NCI-H1417 treated with DMSO at 0.1 percent for 48 hours (cell line): Measurements from ENCODE around the gene PMM2.

ENCODE experiments used
- DNase-seq: peaks from one replicate; lab custom pipeline; 2025; lab: John Stamatoyannopoulos, UW

The PMM2 gene

GRCh38 chr16:8851761-8852403 lies 54.2 kb downstream of the PMM2 start:
- no peak for DNase-seq

DNA sequence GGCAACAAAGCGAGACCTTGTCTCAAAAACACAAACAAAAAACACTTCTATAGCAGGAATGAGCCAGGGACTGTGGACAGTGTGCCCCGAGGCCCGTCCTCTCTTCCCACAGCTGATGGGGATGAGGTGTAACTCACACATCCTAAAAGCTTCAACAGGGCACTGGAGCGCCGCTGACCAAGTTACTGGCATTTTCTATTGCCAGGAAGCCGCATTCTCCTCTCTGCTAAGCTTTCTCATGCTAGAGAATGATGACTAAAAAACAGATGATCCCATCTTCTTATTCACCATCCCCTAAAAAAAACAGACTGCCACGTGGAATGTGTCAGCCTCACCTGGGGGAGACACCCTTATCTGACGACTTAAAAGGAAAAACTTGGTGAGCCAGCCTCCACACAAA lies 54.9 kb downstream of the PMM2 start:
- DNase-seq: no peak

DNA sequence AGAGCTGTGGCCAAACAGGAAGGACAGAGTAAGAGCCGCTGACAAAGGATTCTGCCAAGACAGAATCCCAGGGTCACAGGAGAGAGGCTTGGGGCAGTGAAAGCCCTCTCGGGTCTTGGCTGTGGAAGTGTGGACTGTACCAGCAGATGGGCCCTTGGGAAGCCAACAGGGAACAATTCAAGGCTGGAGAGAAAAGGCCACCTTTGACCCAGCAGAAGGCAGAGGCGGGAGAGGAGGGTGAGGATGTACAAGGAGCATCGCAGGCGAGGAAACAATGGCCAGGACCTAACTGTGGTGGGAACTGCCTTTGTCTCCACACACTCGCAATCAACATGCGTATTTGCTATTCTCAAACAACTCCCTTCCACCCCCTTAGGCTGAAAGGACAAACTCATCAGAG lies 55.5 kb downstream of the PMM2 start:
- DNase-seq: no peak

DNA sequence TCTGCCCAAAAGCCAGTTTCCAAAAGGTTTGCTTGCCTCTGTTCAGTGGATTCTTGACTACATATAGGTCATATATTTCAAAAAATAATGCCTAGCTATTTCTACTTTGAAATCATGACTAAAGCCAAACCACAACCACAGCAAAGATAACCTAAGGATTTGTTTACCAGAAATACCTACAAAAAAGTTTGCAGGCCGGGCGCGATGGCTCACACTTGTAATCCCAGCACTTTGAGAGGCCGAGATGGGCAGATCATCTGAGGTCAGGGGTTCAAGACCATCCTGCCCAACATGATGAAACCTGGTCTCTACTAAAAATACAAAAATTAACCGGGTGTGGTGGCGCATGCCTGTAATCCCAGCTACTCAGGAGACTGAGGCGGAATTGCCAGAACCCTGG lies 56.0 kb downstream of the PMM2 start:
- DNase-seq: no peak

GRCh38 chr16:8854298-8854948 lies 56.8 kb downstream of the PMM2 start:
- DNase-seq: no peak

DNA sequence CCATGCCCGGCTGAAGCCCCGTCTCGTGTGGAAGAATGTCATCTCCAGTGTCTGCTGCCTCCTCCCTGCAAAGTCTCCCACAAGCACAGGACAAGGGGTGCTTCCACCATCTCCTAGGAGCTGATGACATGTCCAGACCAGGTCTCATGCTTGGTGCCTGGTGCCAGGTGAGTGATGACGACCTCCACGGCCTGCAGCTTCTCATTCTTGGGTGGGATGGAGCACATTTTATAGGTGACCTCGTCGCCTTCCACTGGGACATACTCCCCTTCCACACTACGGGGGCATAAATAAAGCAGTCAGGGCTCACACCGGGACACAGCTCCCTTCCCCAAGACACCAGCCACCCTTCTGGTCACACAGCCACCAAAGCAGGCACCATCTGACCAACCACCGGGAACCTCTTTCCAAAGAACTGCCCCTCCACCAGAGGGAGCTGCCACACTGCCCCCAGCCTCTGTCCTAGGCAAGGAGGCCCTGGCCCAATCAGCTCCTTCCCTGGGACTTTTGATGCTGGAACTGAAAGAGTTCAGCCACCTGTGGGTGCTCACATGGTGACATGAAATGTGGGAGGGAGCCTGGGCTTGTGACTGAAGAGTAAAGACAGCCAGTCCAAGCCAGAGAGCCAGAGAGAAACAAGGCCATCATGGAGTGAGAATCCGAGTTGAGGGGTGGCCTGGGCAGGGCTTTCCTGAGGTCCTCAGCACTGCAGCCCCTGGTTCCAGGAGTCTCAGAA lies 57.6 kb downstream of the PMM2 start:
- DNase-seq: no peak

- no peak for DNase-seq
These were observed 58.3 kb downstream of the PMM2 start for GRCh38 chr16:8855972-8856371.

DNA sequence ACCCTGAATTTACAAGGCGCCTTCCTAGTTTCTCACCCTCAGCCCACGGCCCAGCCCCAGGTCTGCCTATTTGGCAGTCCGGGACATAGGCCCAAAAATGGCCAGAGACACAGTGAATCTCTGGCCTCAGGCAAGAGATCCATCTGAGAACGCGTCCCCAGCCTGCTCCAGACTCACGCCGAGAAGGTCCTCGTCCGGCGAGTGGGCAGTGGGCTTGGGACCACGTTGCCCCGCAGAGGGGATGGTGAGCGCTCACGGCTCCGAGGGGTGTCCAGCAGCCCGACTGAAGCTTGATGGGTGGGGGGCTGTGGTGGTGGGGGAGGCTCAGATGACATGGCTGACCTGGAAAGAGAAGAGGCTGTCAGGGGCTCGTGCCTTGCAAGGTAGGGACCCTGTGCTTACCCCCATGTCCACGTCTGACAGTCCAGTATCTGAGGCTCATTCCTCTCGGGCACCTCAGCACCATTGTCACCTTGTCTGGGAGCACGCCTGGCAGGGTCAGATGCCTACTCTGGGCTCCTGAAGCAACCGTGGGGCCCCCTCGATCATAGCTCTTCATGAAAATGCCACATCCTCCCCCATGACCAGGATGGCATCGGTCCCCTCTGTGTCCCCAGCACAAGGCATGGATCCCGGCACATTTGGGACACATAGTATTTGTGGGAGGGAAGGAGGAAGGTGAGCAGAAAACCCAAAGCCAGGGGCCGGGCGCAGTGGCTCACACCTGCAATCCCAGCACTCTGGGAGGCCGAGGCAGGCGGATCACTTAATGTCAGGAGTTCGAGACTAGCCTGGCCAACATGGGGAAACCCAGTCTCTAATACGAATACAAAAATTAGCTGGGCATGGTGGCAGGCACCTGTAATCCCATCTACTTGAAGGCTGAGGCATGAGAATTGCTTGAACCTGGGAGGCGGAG lies 61.6 kb downstream of the PMM2 start:
- no peak for DNase-seq

DNA sequence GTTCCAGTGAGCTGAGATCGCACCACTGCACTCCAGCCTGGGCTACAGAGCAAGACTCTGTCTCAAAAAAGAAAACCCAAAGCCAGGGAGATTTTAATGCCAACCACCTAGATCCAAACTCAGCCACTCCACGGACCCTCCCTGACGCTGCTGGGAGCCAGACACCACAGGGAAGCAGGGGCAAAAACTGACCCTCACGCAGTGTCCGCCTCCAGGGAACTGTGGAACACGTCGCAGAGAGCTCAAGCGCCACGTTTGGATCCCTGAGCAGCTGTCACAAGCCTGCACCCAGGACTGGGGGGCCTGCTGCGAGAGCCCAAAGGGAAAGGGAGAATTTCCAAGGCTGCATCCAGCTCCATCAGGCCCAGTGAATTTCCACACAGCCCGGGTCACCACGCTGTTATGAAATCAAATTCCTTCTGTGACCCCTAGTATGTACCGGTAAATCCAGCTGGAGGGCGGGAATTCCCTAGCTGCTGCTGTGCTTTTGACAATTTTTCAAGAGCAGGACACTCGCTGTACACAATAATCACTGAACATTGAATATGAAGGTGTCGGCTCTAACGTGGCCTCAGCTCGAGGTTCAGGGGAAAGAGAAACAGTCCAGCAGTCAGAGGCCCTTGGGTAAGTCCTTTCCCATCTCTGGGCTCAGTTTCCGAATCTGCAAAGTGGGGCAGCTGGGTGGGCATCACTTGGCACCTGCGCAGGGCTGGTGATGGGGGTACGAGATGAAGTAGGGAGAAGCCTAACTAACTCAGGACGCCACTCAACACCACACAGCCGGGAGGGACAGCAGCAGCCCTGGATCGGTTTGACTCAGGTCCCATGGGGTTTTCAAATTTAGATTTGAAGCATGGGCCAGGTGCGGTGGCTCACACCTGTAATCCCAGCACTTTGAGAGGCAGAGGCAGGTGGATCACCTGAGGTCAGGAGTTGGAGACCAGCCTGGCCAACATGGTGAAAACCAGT lies 62.6 kb downstream of the PMM2 start:
- no peak for DNase-seq

DNA sequence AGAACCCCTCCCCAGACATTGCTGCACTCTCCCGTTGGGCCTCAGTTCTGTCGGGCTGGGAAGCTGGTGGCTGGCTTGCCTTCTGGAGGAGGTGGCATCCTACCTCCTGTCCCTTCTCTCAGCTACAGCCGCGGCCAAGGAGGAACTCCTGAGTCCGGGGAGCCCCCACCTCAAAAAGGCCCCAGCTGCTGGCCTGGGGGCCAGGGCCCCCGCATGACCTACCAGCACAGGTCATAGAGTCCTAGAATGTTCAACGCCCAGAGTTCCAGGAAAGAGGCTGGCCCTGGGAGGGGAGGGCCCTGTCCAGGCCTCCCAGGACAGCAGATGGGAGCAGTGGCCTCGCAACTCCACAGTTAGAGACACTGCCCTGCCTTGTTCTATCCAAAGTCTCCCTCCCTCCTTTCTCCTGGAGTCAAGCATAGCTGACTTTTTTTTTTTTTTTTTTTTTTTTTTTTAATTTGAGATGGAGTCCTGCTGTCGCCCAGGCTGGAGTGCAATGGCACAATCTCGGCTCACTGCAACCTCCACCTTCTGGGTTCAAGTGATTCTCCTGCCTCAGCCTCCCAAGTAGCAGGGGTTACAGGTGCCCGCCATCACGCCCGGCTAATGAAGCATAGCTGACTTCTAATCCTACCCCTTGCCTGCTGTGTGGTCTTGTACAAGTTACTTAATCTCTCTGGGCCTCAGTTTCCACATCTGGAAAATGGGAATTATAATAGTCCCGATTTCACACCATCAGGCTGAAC lies 64.1 kb downstream of the PMM2 start:
- no peak for DNase-seq

DNA sequence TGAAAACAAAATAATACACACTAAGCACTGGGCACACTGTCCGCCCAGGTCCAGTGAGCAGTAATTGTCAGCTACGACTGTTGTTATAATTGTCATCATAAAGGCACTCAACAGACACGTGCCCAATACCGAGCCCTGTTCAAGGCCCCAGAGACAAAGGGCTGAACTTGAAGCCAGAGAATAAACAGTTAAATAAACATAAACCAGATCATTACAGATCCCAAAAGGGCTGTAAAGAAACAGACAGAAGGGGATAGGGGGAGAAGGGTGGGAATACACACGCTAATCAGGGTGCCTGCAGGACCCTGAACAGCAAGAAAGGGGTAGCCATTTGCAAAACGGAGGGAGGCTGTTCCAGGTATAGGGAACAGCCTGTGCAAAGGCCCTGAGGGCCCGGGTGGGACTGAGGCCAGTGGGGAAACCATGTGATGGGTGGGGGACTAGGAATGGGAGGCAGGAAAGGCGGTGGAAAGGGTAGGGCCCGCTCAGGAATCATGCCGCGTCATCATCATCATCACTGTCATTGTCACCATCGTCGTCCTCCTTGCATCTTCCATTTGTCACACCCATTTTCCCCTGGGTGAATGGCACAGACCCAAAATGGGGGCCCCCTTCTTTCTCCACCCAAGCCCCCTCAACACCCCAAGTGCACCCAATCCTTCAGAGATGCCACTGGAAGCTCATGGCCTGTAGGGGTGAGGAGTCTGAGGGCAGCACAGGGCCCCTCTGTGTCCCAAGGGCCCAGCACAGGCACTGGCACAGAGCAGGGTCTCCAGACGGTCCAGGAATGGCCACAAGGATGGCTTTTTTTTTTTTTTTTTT lies 64.9 kb downstream of the PMM2 start:
- no peak for DNase-seq

DNA sequence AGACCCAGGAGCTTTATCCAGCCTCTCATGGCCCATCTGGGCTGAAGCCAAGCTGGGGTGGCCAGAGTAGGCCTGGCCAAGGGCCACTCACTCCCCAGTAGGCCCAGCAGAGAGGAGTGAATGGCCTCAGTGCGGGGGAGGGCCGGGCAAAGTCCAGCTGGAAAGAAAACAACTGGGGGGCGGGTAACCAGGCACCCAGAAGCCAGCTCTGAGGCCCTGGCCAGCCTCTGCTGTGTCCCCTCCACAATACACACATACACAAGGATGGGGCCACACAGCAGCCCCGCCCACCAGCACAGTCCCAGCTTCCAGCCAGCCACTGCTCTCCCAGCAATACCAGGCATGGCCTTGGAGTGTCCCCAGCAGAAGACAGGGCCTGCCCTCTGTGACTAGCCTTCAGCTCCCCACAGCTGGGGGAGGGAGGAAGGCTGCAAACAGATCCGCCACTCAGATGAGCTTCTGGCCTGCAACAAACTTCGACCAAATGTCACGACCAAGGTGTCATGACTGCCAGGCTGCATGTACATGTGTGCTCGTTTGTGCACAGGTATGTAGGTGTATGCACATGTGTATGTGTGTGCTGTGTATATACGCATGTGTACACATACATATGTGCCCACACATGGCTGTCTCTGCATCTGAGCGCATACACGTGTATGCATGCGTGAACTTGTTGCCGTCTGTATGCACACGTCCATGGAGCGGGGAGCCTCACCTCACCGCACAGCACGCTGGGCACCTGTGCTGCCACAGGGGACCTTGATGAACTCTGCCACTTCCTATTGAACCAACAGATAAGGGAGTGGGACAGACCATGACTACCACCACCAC lies 66.2 kb downstream of the PMM2 start:
- DNase-seq: no peak

GRCh38 chr16:8864480-8865110 lies 67.0 kb downstream of the PMM2 start:
- DNase-seq: no peak

DNA sequence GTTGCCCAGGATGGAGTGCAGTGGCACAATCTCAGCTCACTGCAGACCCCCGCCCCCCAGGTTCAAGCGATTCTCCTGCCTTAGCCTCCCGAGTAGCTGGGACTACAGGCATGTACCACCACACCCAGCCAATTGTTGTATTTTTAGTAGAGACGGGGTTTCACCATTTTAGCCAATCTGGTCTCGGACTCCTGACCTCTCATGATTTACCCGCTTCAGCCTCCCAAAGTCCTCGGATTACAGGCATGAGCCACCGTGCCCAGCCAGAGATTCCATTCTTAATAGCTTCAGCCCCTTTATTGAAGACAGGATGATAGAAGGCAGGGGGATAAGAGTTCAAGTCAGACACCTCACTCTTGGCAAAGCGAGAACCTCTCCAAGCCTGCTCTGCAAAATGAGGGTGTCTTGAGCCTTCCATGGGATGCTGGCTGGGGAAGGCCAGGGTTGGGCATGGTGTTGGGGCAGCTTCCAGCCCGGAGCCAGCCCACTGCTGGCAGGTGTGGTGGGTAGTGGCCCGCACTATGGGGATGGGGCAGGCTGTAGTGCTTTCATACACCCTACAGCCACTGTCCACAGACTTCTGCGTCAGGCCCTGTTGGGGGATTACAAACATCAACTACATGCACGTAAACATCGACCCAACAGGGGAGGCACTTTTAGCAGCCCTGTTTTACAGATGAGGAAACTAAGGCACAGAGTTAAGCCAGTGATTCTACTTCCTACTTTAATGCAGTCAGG lies 67.7 kb downstream of the PMM2 start:
- no peak for DNase-seq

GRCh38 chr16:8866118-8866883 lies 68.7 kb downstream of the PMM2 start:
- DNase-seq: no peak

DNA sequence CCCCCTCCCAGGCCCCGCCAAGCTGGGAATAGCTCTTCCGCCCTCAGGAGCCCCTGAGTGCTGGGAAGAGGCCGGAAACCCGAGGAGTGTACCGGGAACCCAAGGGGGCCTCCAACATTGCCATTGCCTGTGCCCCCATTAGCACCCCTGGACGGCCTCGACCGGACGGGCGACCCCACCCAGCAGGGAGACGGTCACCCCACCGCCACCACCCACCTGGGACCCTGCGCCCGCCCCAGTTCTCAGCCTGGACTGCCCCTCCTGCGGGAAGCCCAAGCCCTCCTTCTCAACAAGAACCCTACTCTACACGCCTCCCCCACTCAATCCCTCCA lies 69.2 kb downstream of the PMM2 start:
- DNase-seq: no peak
